ENCODE data around the gene AZU1.

DNA sequence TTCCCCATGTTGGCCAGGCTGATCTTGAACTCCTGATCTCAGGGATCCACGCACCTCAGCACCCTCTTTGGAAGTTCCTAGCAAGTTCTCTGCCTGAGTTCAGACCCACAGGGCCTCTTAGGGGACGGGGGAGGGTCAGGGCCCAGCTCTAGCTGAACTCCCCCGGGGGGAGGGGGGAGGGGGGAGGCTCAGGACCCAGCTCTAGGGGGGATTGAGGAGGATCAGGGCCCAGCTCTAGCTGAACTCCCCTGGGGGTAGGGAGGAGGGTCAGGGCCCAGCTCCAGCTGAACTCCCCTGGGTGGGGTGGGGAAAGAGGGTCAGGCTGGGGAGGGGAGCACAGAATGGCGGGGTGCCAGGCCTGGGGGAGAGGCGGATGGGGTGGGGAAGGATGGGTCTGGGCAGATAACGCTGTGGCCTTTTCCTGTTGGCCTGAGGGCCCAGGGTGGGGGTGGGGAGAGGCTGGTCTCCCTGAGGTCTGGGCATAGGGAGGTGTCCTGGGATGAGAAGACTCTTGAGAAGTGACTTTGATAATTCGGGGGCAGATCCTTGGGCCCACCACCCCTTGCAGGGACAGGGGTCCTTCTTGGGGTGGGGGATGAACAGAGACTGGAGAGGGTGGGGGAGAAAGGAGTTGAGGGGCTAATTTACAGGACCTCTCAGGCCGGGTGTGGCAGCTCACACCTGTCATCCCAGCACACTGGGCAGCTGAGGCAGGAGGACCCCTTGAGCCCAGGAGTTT, 35.9 kb upstream of the AZU1 start:
- no peak for TF ChIP-seq POLR2A (IDR thresholded peaks at IDR 0.05)
- TF ChIP-seq, protein P1, sequence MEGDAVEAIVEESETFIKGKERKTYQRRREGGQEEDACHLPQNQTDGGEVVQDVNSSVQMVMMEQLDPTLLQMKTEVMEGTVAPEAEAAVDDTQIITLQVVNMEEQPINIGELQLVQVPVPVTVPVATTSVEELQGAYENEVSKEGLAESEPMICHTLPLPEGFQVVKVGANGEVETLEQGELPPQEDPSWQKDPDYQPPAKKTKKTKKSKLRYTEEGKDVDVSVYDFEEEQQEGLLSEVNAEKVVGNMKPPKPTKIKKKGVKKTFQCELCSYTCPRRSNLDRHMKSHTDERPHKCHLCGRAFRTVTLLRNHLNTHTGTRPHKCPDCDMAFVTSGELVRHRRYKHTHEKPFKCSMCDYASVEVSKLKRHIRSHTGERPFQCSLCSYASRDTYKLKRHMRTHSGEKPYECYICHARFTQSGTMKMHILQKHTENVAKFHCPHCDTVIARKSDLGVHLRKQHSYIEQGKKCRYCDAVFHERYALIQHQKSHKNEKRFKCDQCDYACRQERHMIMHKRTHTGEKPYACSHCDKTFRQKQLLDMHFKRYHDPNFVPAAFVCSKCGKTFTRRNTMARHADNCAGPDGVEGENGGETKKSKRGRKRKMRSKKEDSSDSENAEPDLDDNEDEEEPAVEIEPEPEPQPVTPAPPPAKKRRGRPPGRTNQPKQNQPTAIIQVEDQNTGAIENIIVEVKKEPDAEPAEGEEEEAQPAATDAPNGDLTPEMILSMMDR (IDR thresholded peaks at IDR 0.05), result no peak

Data from thyroid gland (tissue), 4 donors.